Measurements from ENCODE around the gene MCM10. TPM values are rescaled to one million over a fixed set of nuclear protein-coding genes. Genes with fewer than 3 reads are reported as not detected.

MCM10 gene
- total and polyA plus RNA-seq, 8 donors = 0.31 to 7.6 (median 2.9) TPM

- DNase-seq = no peak
- Histone ChIP-seq H3K27ac (no peak overlapping the region), H3K27me3 (no peaks in the 10 kb centered on the region), H3K9me3 (no peaks in the 10 kb centered on the region), H3K36me3 (no peaks in the 10 kb centered on the region), H3K4me3 (no peak overlapping the region), H3K4me1 (peaks cover 0 to 6% (median 0%) of the 10 kb centered on the region in 4 donors)
- intact Hi-C loops (cut with DNase I; ENCODE audit: low total_unique reads) = no loop called here
- WGBS, 5 donors = 82 to 95% (median 85%) methylated on average over 1 of the region's 1 CpG
- TF ChIP-seq EP300 (IDR thresholded peaks at IDR 0.05) = no peak
- no peak for TF ChIP-seq POLR2AphosphoS5 (IDR thresholded peaks at IDR 0.05)
Observed at GRCh38 chr10:13182424-13182823, 21.1 kb downstream of the MCM10 start.

GRCh38 chr10:13183625-13184024, 22.3 kb downstream of the MCM10 start:
- H3K36me3 ChIP-seq = no peaks in the 10 kb centered on the region
- WGBS, 5 donors = 77 to 92% (median 79%) methylated on average over 5 of the region's 5 CpGs
- TF ChIP-seq POLR2A (IDR thresholded peaks at IDR 0.05) = no peak
- TF ChIP-seq EP300 (IDR thresholded peaks at IDR 0.05) = no peak
- no peak for TF ChIP-seq POLR2AphosphoS5 (IDR thresholded peaks at IDR 0.05)
- TF ChIP-seq, protein P1, sequence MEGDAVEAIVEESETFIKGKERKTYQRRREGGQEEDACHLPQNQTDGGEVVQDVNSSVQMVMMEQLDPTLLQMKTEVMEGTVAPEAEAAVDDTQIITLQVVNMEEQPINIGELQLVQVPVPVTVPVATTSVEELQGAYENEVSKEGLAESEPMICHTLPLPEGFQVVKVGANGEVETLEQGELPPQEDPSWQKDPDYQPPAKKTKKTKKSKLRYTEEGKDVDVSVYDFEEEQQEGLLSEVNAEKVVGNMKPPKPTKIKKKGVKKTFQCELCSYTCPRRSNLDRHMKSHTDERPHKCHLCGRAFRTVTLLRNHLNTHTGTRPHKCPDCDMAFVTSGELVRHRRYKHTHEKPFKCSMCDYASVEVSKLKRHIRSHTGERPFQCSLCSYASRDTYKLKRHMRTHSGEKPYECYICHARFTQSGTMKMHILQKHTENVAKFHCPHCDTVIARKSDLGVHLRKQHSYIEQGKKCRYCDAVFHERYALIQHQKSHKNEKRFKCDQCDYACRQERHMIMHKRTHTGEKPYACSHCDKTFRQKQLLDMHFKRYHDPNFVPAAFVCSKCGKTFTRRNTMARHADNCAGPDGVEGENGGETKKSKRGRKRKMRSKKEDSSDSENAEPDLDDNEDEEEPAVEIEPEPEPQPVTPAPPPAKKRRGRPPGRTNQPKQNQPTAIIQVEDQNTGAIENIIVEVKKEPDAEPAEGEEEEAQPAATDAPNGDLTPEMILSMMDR (IDR thresholded peaks at IDR 0.05) = no peak
- peaks cover 0 to 6% (median 0%) of the 10 kb centered on the region in 4 donors for H3K4me1 ChIP-seq
- no peak for DNase-seq
- H3K4me3 ChIP-seq = no peak overlapping the region
- no peaks in the 10 kb centered on the region for H3K9me3 ChIP-seq
- H3K27ac ChIP-seq = no peak overlapping the region
- intact Hi-C loops (cut with DNase I; ENCODE audit: low total_unique reads) = no loop called here
- H3K27me3 ChIP-seq = no peaks in the 10 kb centered on the region

DNA sequence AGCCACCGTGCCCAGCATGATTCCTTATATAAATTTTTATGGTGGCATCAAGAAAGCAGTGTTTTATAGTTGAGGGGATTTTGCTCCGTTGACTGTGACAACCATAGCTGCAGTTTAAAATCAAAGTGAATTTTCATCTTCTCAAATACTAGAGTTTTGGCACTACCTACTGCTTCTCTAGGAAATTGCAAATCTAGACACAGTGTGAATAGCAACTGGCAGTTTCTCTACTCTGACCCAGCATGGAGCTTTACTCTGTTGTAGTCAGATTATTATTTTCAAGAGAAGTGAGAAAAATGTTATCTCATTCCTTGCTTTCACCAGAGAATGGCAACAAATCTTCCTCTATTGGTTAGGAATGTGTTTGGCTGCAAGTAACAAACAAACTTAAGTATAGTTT, 22.9 kb downstream of the MCM10 start:
- WGBS, 5 donors = 79 to 100% (median 95%) methylated on average over 2 of the region's 2 CpGs
- H3K27ac ChIP-seq = no peak overlapping the region

DNA sequence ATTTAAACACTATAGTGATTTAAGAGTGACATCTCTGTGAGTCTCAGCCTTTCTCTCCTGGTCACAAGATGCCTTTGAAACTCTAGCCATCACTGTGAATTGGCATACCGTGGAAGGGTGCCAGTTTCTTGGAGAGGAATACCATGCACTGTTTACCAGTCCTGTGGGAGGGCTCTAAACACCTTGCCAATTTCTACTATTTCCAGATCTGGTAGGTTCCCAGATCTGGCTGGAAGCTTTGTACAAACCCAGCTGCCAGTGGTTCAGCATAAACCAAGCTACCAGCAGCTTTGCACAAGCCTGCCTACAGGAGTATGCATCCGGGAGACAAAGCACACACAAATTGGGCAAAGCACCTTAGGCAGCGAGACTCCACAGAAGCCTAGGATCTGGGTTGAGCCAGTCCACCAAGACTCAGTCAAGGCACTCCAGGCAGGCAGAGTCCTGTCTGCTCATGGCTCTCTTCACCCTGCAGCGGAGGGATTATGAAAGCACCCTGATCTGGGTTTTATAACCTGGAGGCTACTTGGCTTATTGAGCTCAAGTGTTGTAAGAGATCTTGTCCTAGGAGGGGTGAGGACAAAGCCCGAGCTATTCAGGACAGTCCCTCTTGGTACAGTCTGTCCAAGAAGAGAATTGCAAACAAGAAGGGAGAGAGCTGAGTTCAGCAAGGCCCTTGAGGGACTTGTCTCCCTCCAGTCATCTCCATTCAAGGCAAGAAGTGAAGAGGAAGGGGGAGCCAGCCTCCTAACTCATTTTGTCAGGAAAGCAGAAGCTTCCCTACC, 23.6 kb downstream of the MCM10 start:
- H3K27ac ChIP-seq = no peak overlapping the region
- TF ChIP-seq, protein P1 (IDR thresholded peaks at IDR 0.05) = no peak
- no peak for TF ChIP-seq POLR2AphosphoS5 (IDR thresholded peaks at IDR 0.05)

More for the DNA sequence above, 22.9 kb downstream of the MCM10 start:
- no peak for DNase-seq
- intact Hi-C loops (cut with DNase I; ENCODE audit: low total_unique reads) = no loop called here
- TF ChIP-seq POLR2A (IDR thresholded peaks at IDR 0.05) = no peak
- TF ChIP-seq, protein P1 (IDR thresholded peaks at IDR 0.05) = no peak
- TF ChIP-seq EP300 (IDR thresholded peaks at IDR 0.05) = no peak
- TF ChIP-seq POLR2AphosphoS5 (IDR thresholded peaks at IDR 0.05) = no peak
- Histone ChIP-seq H3K4me1 (peaks cover 0 to 6% (median 0%) of the 10 kb centered on the region in 4 donors), H3K4me3 (no peak overlapping the region), H3K9me3 (no peaks in the 10 kb centered on the region), H3K36me3 (no peaks in the 10 kb centered on the region), H3K27me3 (no peaks in the 10 kb centered on the region)

DNA sequence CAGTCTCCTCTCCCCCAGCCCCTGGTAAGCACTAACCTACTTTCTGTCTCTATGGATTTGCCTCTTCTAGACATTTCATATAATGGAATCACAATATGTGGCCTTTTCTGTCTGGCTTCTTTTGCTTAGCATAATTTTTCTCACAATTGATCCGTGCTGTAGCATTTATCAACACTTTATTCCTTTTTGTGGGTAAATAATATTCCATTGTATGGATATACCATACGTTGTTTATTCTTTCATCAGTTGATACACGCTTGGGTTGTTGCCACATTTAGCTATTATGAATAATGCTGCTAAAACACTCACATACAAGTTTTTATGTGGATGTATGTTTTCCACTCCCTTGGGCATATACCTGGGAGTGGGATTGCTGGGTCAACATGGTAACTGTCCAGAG, 25.8 kb downstream of the MCM10 start:
- WGBS, 5 donors = 96 to 100% (median 99%) methylated on average over 3 of the region's 3 CpGs
- no peaks in the 10 kb centered on the region for H3K36me3 ChIP-seq
- no peak overlapping the region for H3K27ac ChIP-seq
- no peak for TF ChIP-seq POLR2A (IDR thresholded peaks at IDR 0.05)
- no peak for TF ChIP-seq EP300 (IDR thresholded peaks at IDR 0.05)
- TF ChIP-seq POLR2AphosphoS5 (IDR thresholded peaks at IDR 0.05) = no peak
- TF ChIP-seq, protein P1 (IDR thresholded peaks at IDR 0.05) = no peak
- DNase-seq = no peak
- no peaks in the 10 kb centered on the region for H3K27me3 ChIP-seq
- intact Hi-C loops (cut with DNase I; ENCODE audit: low total_unique reads) = no loop called here
- no peak overlapping the region for H3K4me3 ChIP-seq
- H3K4me1 ChIP-seq = peaks cover 0 to 6% (median 0%) of the 10 kb centered on the region in 4 donors
- H3K9me3 ChIP-seq = no peaks in the 10 kb centered on the region

More for the DNA sequence above, 23.6 kb downstream of the MCM10 start:
- DNase-seq = peak in 1 of 2 donors; percentile 61
- Histone ChIP-seq H3K9me3 (no peaks in the 10 kb centered on the region), H3K4me3 (no peak overlapping the region), H3K27me3 (no peaks in the 10 kb centered on the region), H3K36me3 (no peaks in the 10 kb centered on the region), H3K4me1 (peaks cover 0 to 6% (median 0%) of the 10 kb centered on the region in 4 donors)
- WGBS, 5 donors = 48 to 76% (median 68%) methylated on average over 5 of the region's 5 CpGs
- intact Hi-C loops (cut with DNase I; ENCODE audit: low total_unique reads) = no loop called here
